ENCODE data around the gene NR2F2.

NR2F2 gene

GRCh38 chr15:96333131-96334016 is 2.9 kb downstream of the NR2F2 start:
- H3K4me3 ChIP-seq (ENCODE audit: low read depth, low read length), result peak overlapping the region; percentile 95
- in situ Hi-C loops (cut with HindIII; ENCODE audit: low sequenced_read_pairs), result loop anchor here (25.0 kb wide), 2 partner anchors 904 to 1671 kb away; no protein-coding TSS in a partner anchor
- TF ChIP-seq, protein P1, sequence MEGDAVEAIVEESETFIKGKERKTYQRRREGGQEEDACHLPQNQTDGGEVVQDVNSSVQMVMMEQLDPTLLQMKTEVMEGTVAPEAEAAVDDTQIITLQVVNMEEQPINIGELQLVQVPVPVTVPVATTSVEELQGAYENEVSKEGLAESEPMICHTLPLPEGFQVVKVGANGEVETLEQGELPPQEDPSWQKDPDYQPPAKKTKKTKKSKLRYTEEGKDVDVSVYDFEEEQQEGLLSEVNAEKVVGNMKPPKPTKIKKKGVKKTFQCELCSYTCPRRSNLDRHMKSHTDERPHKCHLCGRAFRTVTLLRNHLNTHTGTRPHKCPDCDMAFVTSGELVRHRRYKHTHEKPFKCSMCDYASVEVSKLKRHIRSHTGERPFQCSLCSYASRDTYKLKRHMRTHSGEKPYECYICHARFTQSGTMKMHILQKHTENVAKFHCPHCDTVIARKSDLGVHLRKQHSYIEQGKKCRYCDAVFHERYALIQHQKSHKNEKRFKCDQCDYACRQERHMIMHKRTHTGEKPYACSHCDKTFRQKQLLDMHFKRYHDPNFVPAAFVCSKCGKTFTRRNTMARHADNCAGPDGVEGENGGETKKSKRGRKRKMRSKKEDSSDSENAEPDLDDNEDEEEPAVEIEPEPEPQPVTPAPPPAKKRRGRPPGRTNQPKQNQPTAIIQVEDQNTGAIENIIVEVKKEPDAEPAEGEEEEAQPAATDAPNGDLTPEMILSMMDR (IDR thresholded peaks at IDR 0.05; ENCODE audit: low read depth, low read length, missing control alignments), result no peak
- no peak for DNase-seq (ENCODE audit: low read depth)

DNA sequence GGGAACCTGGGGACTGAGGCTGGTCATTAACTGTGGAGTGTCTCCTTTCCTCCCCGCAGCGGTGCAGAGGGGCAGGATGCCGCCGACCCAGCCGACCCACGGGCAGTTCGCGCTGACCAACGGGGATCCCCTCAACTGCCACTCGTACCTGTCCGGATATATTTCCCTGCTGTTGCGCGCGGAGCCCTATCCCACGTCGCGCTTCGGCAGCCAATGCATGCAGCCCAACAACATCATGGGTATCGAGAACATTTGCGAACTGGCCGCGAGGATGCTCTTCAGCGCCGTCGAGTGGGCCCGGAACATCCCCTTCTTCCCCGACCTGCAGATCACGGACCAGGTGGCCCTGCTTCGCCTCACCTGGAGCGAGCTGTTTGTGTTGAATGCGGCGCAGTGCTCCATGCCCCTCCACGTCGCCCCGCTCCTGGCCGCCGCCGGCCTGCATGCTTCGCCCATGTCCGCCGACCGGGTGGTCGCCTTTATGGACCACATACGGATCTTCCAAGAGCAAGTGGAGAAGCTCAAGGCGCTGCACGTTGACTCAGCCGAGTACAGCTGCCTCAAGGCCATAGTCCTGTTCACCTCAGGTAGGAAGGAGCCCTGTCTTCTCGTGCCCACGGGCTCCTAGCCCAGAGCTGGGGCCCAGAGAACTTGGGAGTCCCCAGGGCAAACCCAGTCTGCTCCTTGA is 3.7 kb downstream of the NR2F2 start:
- in situ Hi-C loops (cut with HindIII; ENCODE audit: low sequenced_read_pairs), result loop anchor here (25.0 kb wide), 2 partner anchors 903 to 1672 kb away; no protein-coding TSS in a partner anchor
- TF ChIP-seq, protein P1 (IDR thresholded peaks at IDR 0.05; ENCODE audit: low read depth, low read length, missing control alignments), result no peak
- peak overlapping the region; percentile 95 for H3K4me3 ChIP-seq (ENCODE audit: low read depth, low read length)
- DNase-seq (ENCODE audit: low read depth), result no peak

GRCh38 chr15:96334705-96335410 is 4.4 kb downstream of the NR2F2 start:
- in situ Hi-C loops (cut with HindIII; ENCODE audit: low sequenced_read_pairs), result loop anchor here (25.0 kb wide), 2 partner anchors 902 to 1673 kb away; no protein-coding TSS in a partner anchor
- TF ChIP-seq, protein P1 (IDR thresholded peaks at IDR 0.05; ENCODE audit: low read depth, low read length, missing control alignments), result no peak
- H3K4me3 ChIP-seq (ENCODE audit: low read depth, low read length), result peak overlapping the region; percentile 95
- DNase-seq (ENCODE audit: low read depth), result no peak

DNA sequence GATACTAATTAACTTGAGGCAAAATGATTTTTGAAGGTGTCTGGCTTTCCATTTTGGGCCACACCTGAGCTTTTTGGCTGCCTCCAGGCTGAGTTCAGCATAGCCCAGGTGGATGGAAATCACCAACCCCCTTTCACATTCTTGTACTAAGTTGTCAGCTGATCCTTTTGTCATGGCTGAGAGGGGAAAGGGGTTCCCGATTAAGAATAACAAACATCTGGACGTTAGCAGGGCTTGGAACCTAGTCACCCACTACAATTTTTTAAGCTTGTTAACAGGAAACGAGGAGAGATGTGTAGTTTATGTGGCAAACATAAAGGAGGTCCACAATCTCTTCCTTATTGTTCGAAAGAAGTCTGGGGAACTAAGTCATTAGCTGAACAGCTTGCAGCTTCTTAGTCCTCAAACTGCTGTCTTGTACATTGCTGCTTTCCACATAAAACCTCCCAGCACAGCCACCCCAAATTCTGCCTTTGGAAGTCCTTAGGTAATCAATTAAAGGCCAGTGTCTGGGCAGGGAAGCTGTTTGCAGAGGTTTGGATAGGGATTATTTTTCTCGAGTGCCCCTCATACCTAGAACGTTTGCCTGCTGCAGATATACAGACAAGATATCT is 5.0 kb downstream of the NR2F2 start:
- in situ Hi-C loops (cut with HindIII; ENCODE audit: low sequenced_read_pairs), result loop anchor here (25.0 kb wide), 2 partner anchors 902 to 1673 kb away; no protein-coding TSS in a partner anchor
- TF ChIP-seq, protein P1 (IDR thresholded peaks at IDR 0.05; ENCODE audit: low read depth, low read length, missing control alignments), result no peak
- H3K4me3 ChIP-seq (ENCODE audit: low read depth, low read length), result peak overlapping the region; percentile 95
- DNase-seq (ENCODE audit: low read depth), result no peak

- in situ Hi-C loops (cut with HindIII; ENCODE audit: low sequenced_read_pairs), result loop anchor here (25.0 kb wide), 2 partner anchors 901 to 1674 kb away; no protein-coding TSS in a partner anchor
- TF ChIP-seq, protein P1 (IDR thresholded peaks at IDR 0.05; ENCODE audit: low read depth, low read length, missing control alignments), result no peak
- DNase-seq (ENCODE audit: low read depth), result no peak
- H3K4me3 ChIP-seq (ENCODE audit: low read depth, low read length), result peak overlapping the region; percentile 95
Observed at GRCh38 chr15:96336108-96336595, 5.7 kb downstream of the NR2F2 start.

Measured in astrocyte of the cerebellum (primary cell).